Measurements from ENCODE around the gene ALPL.

ALPL gene

GRCh38 chr1:21579791-21580190 is 70.6 kb downstream of the ALPL start:
- no peak overlapping the region for H3K4me3 ChIP-seq (ENCODE audit: control insufficient read depth, low read depth, low read length)
- no peak for TF ChIP-seq CTCF (conservative IDR thresholded peaks at IDR 0.05; ENCODE audit: control insufficient read depth, insufficient read depth, low read depth, low read length)
- DNase-seq (ENCODE audit: low read depth): no peak

- no peak overlapping the region for H3K4me3 ChIP-seq (ENCODE audit: control insufficient read depth, low read depth, low read length)
- no peak for TF ChIP-seq CTCF (conservative IDR thresholded peaks at IDR 0.05; ENCODE audit: control insufficient read depth, insufficient read depth, low read depth, low read length)
- DNase-seq (ENCODE audit: low read depth): no peak
Measured at GRCh38 chr1:21584096-21584495, 74.9 kb downstream of the ALPL start.

GRCh38 chr1:21585037-21585436 is 75.8 kb downstream of the ALPL start:
- DNase-seq (ENCODE audit: low read depth): no peak
- no peak for TF ChIP-seq CTCF (conservative IDR thresholded peaks at IDR 0.05; ENCODE audit: control insufficient read depth, insufficient read depth, low read depth, low read length)
- H3K4me3 ChIP-seq (ENCODE audit: control insufficient read depth, low read depth, low read length): no peak overlapping the region

GRCh38 chr1:21586222-21586621 is 77.0 kb downstream of the ALPL start:
- DNase-seq (ENCODE audit: low read depth): no peak
- TF ChIP-seq CTCF (conservative IDR thresholded peaks at IDR 0.05; ENCODE audit: control insufficient read depth, insufficient read depth, low read depth, low read length): no peak
- H3K4me3 ChIP-seq (ENCODE audit: control insufficient read depth, low read depth, low read length): no peak overlapping the region

GRCh38 chr1:21586846-21587601 is 77.8 kb downstream of the ALPL start:
- H3K4me3 ChIP-seq (ENCODE audit: control insufficient read depth, low read depth, low read length): no peak overlapping the region
- peak; percentile 84 for DNase-seq (ENCODE audit: low read depth)
- no peak for TF ChIP-seq CTCF (conservative IDR thresholded peaks at IDR 0.05; ENCODE audit: control insufficient read depth, insufficient read depth, low read depth, low read length)

GRCh38 chr1:21587602-21587953 is 78.4 kb downstream of the ALPL start:
- H3K4me3 ChIP-seq (ENCODE audit: control insufficient read depth, low read depth, low read length): no peak overlapping the region
- no peak for TF ChIP-seq CTCF (conservative IDR thresholded peaks at IDR 0.05; ENCODE audit: control insufficient read depth, insufficient read depth, low read depth, low read length)
- DNase-seq (ENCODE audit: low read depth): no peak

GRCh38 chr1:21589618-21590017 is 80.4 kb downstream of the ALPL start:
- H3K4me3 ChIP-seq (ENCODE audit: control insufficient read depth, low read depth, low read length): no peak overlapping the region

More at GRCh38 chr1:21589618-21590017, 80.4 kb downstream of the ALPL start:
- DNase-seq (ENCODE audit: low read depth): no peak
- no peak for TF ChIP-seq CTCF (conservative IDR thresholded peaks at IDR 0.05; ENCODE audit: control insufficient read depth, insufficient read depth, low read depth, low read length)

Measured in fibroblast of mammary gland (primary cell).